ENCODE data around the gene CFL2. TPM values are rescaled to one million over a fixed set of nuclear protein-coding genes. Genes with fewer than 3 reads are reported as not detected.

The CFL2 gene
- total and polyA plus RNA-seq, 2 of the 13 experiments (the other 11 are each of a cell fraction or from before 2014, with no cell fraction given): 114 to 158 TPM

GRCh38 chr14:34722723-34723545 lies 8.5 kb upstream of the CFL2 start (continued):
- TF ChIP-seq ZBTB4 (CRISPR knock-in tag; IDR thresholded peaks at IDR 0.05; ENCODE audit: borderline replicate concordance) (no peak), HOMEZ (CRISPR knock-in tag; IDR thresholded peaks at IDR 0.05; ENCODE audit: low read depth) (no peak), NCOA1 (CRISPR knock-in tag; IDR thresholded peaks at IDR 0.05) (0 out of 2 replicates have a peak, but pooled peaks have one; percentile 58), GZF1 (CRISPR knock-in tag; IDR thresholded peaks at IDR 0.05) (no peak), PRMT3 (CRISPR knock-in tag; IDR thresholded peaks at IDR 0.05; ENCODE audit: borderline replicate concordance, low read depth) (no peak), ZKSCAN8 (CRISPR knock-in tag; IDR thresholded peaks at IDR 0.05; ENCODE audit: borderline replicate concordance) (peak; percentile 74; the same call in 1 of the 2 replicates), MAZ (IDR thresholded peaks at IDR 0.05; ENCODE audit: borderline replicate concordance, low read depth, low read length) (no peak), MAZ (CRISPR knock-in tag; IDR thresholded peaks at IDR 0.05; ENCODE audit: low read depth) (no peak), TEAD2 (CRISPR knock-in tag; IDR thresholded peaks at IDR 0.05) (no peak)

Data from HepG2 (cell line).